GM18909 (cell line): ENCODE measurements around the gene CCDC174.

Source experiments
- ATAC-seq: cut with Tn5 transposase; IDR thresholded peaks from one replicate; pipeline ENCODE4 v1.9.1; 2021; ENCODE audit warnings: mild to moderate bottlenecking; ENCODE audit not compliant: unreplicated experiment, poor library complexity

Gene CCDC174

GRCh38 chr3:14691239-14691638, 39.7 kb downstream of the CCDC174 start:
- peak; percentile 40 for ATAC-seq

- ATAC-seq: no peak
These were observed 40.2 kb downstream of the CCDC174 start for GRCh38 chr3:14691719-14692118.

- ATAC-seq: no peak
These were observed 47.2 kb downstream of the CCDC174 start for GRCh38 chr3:14698601-14699244.

GRCh38 chr3:14699643-14700042, 48.1 kb downstream of the CCDC174 start:
- no peak for ATAC-seq

- ATAC-seq: no peak
These were observed 49.3 kb downstream of the CCDC174 start for GRCh38 chr3:14700891-14701290.

- ATAC-seq: no peak
These were observed 50.1 kb downstream of the CCDC174 start for GRCh38 chr3:14701676-14702075.

- ATAC-seq: no peak
These were observed 51.7 kb downstream of the CCDC174 start for GRCh38 chr3:14703128-14703750.

GRCh38 chr3:14703791-14704190, 52.2 kb downstream of the CCDC174 start:
- no peak for ATAC-seq

GRCh38 chr3:14706096-14706495, 54.5 kb downstream of the CCDC174 start:
- no peak for ATAC-seq

- no peak for ATAC-seq
These were observed 65.0 kb downstream of the CCDC174 start for GRCh38 chr3:14716591-14716990.

- no peak for ATAC-seq
These were observed 65.7 kb downstream of the CCDC174 start for GRCh38 chr3:14717307-14717706.

- ATAC-seq: no peak
These were observed 67.0 kb downstream of the CCDC174 start for GRCh38 chr3:14718539-14718938.

GRCh38 chr3:14719006-14719405, 67.4 kb downstream of the CCDC174 start:
- no peak for ATAC-seq

- no peak for ATAC-seq
These were observed 69.7 kb downstream of the CCDC174 start for GRCh38 chr3:14721126-14721864.
